GM12864 (cell line): ENCODE data around the gene UFD1.
A peak's percentile ranks its signal among the peaks of the same experiment; 100 is the strongest.
"Not testable (repeated sequence)": the region's sequence is repeated elsewhere in the genome, so short reads cannot be mapped to it uniquely, and the experiment has no call there.

Source experiments
- DNase-seq: peaks from one replicate; pipeline ENCODE4 v3.0.0-alpha.2; 2011; ENCODE audit warnings: low read depth
- H3K4me3 ChIP-seq: 2 replicates; pipeline ENCODE4 v1.5.1; 2011; ENCODE audit warnings: mild to moderate bottlenecking, low read depth, low read length, control low read depth
- TF ChIP-seq, protein P1 (sequence below): IDR thresholded peaks from 2 replicates; pipeline ENCODE4 v1.5.1; 2011; ENCODE audit warnings: low read depth, mild to moderate bottlenecking, moderate library complexity, low read length, control low read depth, inconsistent platforms; ENCODE audit errors: missing control alignments

UFD1 gene

GRCh38 chr22:19449422-19449767 lies 29.6 kb downstream of the UFD1 start:
- H3K4me3 ChIP-seq, result no peak overlapping the region
- DNase-seq, result no peak
- TF ChIP-seq, protein P1, sequence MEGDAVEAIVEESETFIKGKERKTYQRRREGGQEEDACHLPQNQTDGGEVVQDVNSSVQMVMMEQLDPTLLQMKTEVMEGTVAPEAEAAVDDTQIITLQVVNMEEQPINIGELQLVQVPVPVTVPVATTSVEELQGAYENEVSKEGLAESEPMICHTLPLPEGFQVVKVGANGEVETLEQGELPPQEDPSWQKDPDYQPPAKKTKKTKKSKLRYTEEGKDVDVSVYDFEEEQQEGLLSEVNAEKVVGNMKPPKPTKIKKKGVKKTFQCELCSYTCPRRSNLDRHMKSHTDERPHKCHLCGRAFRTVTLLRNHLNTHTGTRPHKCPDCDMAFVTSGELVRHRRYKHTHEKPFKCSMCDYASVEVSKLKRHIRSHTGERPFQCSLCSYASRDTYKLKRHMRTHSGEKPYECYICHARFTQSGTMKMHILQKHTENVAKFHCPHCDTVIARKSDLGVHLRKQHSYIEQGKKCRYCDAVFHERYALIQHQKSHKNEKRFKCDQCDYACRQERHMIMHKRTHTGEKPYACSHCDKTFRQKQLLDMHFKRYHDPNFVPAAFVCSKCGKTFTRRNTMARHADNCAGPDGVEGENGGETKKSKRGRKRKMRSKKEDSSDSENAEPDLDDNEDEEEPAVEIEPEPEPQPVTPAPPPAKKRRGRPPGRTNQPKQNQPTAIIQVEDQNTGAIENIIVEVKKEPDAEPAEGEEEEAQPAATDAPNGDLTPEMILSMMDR, result no peak

DNA sequence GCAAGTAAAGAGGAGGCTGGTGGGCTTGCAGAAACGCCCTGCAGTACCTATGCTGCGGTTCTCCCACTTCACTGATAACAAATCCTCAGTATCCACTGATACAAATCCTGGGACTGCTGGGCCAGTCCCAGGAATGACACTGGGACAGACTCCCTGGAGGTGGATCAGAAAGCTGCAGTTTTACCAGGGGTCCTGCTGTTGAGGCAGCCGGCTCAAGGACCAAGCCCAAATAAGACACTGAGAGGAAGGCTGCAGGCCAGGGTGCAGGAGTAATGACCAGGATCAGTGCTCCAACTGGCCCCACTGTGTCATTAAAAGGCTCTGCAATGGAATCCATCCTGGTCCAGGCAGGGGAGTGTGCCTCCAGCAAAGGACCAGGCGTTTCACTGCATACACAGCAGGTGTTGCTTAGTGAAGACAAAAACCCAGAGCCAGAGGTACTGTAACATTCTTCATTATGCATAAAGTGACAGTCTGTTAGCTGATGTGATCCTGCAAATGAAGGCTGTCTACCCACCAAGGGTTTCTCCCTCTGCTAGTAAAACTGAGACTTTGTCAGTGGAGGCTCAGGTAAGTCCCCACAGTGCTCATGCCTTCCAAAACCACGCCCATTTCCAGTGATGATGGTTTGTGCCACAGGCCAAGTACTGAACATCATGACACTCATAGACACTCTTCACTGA lies 30.1 kb downstream of the UFD1 start:
- TF ChIP-seq, protein P1, result no peak
- H3K4me3 ChIP-seq, result peak overlapping the region; percentile 87; the same call in 1 of the 2 replicates
- peak; percentile 43 for DNase-seq

- peak; percentile 46 for DNase-seq
- TF ChIP-seq, protein P1, result no peak
- peak overlapping the region; percentile 87 for H3K4me3 ChIP-seq
These were observed 30.9 kb downstream of the UFD1 start for GRCh38 chr22:19448076-19448607.

- peak; percentile 81 for DNase-seq
- H3K4me3 ChIP-seq, result peak within 1 kb of the TSS; percentile 87
- TF ChIP-seq, protein P1, result no peak
These were observed 31.5 kb downstream of the UFD1 start, which contains the start of gene C22orf39 for GRCh38 chr22:19447330-19448075. Gene C22orf39 (minus strand): TSS chr22:19447711. CDS start chr22:19447688, 23 bp downstream.

DNA sequence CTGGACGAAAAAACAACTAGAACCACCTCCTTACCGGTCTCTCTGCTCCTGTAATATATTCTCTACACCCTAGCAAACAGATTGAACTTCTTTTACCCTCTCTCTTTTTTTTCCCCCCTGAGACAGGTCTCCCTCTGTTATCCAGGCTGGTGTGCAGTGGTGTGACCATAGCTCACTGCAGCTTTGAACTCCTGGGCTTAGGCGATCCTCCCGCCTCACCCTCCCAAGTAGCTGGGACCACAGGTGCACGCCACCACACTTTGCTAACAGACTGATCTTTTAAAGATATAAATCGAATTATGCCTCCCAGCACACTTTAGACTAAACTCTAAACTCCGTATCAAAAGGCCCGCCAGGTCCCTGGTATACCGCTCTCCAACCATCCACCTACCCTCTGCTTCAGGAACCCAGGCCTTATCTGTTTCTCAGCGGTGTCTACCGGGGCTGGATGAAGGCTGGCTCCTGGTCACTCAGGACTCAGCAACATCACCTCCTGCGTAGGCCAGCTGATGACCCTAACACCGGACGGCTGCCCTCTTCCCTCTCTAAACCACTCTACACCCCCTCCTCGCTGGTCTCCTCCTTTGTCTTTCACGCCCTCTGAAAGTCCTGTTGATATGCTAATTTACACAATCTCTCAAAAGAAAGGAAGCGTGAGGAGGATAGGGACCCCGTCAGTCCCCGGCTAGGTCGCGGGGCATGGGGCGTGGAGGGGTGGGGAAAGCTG lies 32.2 kb downstream of the UFD1 start:
- peak overlapping the region; percentile 87 for H3K4me3 ChIP-seq
- TF ChIP-seq, protein P1, result no peak
- no peak for DNase-seq

GRCh38 chr22:19445279-19445982 lies 33.6 kb downstream of the UFD1 start:
- H3K4me3 ChIP-seq, DNase-seq: not testable (repeated sequence)
